Large intestine (tissue), 3 donors: ENCODE results near the gene MMP23B. TPM values are rescaled to one million over a fixed set of nuclear protein-coding genes. Genes with fewer than 3 reads are reported as not detected.
A peak's percentile ranks its signal among the peaks of the same experiment; 100 is the strongest.

Experiments used
- DNase-seq, 2 donors: peaks; one replicate each; pipeline versions ENCODE4 v3.0.0 to v3.0.0-alpha.2; 2013
- H3K27ac ChIP-seq: one replicate; pipeline ENCODE4 v1.5.1; 2013; ENCODE audit warnings: low read length
- H3K27me3 ChIP-seq: 2 replicates; pipeline ENCODE4 v1.6.1; 2013; ENCODE audit warnings: low read length; ENCODE audit not compliant: control insufficient read depth, insufficient read depth
- H3K36me3 ChIP-seq: 2 replicates; pipeline ENCODE4 v1.6.1; 2013; ENCODE audit warnings: low read length; ENCODE audit not compliant: control insufficient read depth, insufficient read depth
- H3K4me1 ChIP-seq: one replicate; pipeline ENCODE4 v1.6.1; 2013; ENCODE audit warnings: low read length; ENCODE audit not compliant: control insufficient read depth, insufficient read depth
- H3K4me3 ChIP-seq: one replicate; pipeline ENCODE4 v1.5.1; 2013; ENCODE audit warnings: low read length
- H3K9me3 ChIP-seq: one replicate; pipeline ENCODE4 v1.6.1; 2013; ENCODE audit warnings: mild to moderate bottlenecking, low read depth, low read length, moderate library complexity; ENCODE audit not compliant: control insufficient read depth
- WGBS: methylation state at CpG from one replicate; pipeline ENCODE4 v1.1.5; 2013; ENCODE audit warnings: low lambda C conversion rate; ENCODE audit not compliant: insufficient coverage; 5-methylcytosine and 5-hydroxymethylcytosine counted together
- polyA plus RNA-seq: library from polyadenylated mRNA; unstranded; fragments of 120-200 nt; gene quantifications from one replicate; pipeline ENCODE4 v1.2.1, GENCODE V29; 2013

MMP23B gene
- polyA plus RNA-seq, 1 donor: 10.7 TPM

DNA sequence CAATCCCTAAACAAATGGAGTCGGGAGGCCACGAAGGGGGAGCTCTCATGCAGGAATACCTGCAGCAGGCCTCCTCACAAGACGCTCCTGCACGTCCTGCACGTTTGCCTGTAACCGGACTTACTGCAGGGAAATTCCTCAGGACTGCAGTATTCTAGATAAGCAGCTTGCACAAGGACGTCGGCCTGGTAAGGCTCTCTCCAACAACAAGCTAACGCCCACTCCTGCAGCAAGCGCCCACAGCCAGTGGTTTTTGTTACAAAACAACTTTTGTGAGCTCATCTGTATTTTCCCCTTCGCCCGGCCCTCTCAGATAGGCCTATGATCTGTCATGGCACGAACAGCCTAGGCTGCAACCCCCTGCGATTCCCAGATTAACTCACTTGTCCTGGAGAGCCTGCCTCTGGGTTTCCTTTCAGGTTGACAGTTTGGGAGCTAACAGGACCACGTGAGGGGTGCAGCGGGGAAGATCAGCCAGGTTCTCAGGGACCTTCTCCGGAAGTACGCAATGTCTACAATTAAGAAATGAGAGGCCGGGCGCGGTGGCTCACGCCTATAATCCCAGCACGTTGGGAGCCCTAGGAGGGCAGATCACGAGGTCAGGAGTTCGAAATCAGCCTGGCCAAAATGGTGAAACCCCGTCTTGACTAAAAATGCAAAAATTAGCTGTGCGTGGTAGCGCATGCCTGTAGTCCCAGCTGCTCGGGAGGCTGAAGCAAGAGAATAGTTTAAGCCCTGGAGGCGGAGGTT lies 17.6 kb upstream of the MMP23B start:
- 0% methylated on average over 2 of the region's 30 CpGs for WGBS
- Histone ChIP-seq H3K9me3 (no peaks in the 10 kb centered on the region), H3K27ac (peak overlapping the region; percentile 100), H3K4me3 (peak overlapping the region; percentile 100), H3K4me1 (peaks cover 10% of the 10 kb centered on the region), H3K36me3 (peaks cover 14% of the 10 kb centered on the region), H3K27me3 (no peaks in the 10 kb centered on the region)
- peak; percentile 91 to 92 for DNase-seq

DNA sequence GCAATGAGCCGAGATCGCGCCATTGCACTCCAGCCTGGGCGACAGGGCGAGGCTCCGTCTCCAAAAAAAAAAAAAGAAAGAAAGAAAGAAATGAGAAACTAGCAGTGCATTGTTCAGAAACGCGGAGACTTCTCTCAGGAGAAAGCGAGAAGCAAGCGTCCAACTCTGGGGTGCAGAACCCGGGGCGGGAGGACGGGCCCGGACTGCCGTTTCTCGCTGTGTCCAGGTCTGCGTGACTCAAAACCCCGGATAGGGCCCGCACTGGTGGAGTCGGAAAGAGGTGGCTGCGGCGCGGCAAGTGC lies 17.1 kb upstream of the MMP23B start:
- Histone ChIP-seq H3K9me3 (no peaks in the 10 kb centered on the region), H3K27ac (peak overlapping the region; percentile 100), H3K4me1 (peaks cover 10% of the 10 kb centered on the region), H3K27me3 (no peaks in the 10 kb centered on the region), H3K36me3 (peaks cover 14% of the 10 kb centered on the region), H3K4me3 (peak overlapping the region; percentile 100)
- no peak for DNase-seq
- WGBS: no CpG with 5 or more reads among the region's 23 CpGs

DNA sequence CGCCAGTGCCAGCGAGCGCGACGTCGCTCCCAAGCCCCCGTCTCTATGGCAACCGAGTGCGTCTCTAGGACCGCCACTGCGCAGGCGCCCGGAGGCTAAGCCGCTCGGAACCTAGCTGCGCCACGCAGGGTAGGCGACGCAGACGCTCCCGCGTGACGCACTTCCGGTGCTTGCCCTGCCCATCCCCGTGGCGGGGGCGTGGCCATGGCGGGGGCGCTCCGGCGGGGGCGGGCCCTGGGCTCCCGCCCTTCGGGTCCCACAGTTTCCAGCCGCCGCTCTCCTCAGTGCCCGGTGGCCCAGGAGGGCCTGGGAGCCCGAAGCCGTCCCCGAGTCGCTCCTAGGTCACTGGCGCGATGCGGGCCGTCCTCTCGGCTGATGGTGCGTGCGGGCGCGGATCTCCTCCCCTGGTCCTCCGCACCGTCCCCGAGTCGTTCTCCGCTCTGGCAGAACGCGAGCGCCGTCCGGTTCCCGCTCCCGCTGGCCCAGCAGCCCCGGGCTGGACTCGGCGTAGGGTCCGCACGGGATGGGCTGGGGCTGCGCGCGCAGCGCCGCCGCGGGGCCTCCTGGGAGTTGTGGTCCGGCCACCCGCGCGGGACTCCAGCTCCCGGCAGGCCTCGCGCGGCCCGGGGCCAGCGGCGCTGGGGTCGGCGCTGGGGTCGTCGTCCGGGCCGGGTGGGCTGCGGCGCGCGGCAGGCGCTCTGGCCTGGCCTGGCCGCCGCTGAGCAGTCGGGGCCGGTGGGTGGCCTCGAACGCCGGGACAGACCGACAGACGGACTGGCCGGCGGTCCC lies 16.5 kb upstream of the MMP23B start, which contains the start of gene MIB2:
Gene MIB2 (plus strand): TSS at position 245 of the 789 bp plus-strand sequence. CDS start 7,953 bp downstream, outside the sequence.
- Histone ChIP-seq H3K4me1 (peaks cover 10% of the 10 kb centered on the region), H3K27me3 (no peaks in the 10 kb centered on the region), H3K27ac (peak within 1 kb of the TSS; percentile 100), H3K4me3 (peak within 1 kb of the TSS; percentile 100), H3K36me3 (peaks cover 14% of the 10 kb centered on the region), H3K9me3 (no peaks in the 10 kb centered on the region)
- no CpG with 5 or more reads among the region's 107 CpGs for WGBS
- DNase-seq: peak; percentile 95 to 98

DNA sequence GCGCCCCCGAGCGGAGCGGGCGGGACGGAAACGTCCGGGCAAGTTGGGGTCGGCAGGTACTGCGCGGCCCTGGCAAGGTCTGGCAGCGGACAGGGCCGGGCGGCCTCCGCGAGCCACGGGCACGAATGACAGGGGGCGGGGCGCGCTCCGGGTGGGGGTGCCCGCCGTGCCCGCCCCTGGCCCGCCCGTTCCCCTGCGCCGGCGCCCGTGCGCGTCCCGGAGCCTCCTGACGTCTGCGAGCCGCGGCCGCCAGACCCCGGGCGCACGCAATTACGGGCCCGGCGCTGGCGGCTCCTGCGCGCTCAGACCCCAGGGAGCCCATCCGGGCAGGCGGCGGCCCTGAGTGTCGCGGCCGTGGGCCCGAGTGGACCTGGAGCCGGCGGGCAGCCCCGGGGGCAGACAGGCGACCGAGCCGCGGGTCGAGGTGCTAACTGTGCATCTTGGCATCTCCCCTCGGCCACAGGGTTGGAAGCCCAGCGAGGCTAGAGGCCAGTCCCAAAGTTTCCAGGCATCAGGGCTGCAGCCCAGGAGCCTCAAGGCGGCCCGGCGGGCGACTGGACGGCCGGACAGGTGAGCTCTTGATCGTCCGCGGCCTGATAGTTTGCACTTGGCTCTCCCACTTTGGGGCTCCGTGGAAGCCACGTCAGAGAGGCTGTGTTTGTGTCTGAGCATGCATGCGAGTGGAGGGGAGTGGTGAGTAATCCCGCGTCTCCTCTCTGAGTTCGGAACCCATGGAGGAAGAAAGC lies 15.8 kb upstream of the MMP23B start:
- Histone ChIP-seq H3K9me3 (no peaks in the 10 kb centered on the region), H3K4me1 (peaks cover 10% of the 10 kb centered on the region), H3K4me3 (peak overlapping the region; percentile 100), H3K36me3 (peaks cover 14% of the 10 kb centered on the region), H3K27me3 (no peaks in the 10 kb centered on the region), H3K27ac (no peak overlapping the region)
- no CpG with 5 or more reads among the region's 80 CpGs for WGBS
- no peak for DNase-seq

DNA sequence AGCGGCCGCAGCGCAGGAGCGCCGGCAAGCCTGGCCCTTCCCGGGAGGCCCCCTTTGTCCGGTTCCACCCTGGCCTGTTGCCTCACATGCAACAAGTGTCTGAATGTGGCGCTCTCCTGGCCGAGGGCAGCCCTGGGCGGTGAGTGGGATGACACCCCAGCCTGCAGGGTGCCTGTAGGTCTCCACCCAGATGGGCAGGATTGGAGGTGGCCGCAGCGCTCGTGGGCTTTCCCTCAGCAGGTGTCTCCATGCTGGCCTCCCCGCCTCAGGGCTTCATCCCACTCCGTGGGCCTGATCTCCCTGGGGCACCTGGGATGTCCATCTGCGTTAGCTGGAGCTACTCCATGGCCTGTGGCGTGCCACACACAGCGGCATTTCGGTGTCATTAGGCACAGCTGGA lies 15.1 kb upstream of the MMP23B start:
- DNase-seq: no peak
- WGBS: no CpG with 5 or more reads among the region's 19 CpGs
- peaks cover 14% of the 10 kb centered on the region for H3K36me3 ChIP-seq
- H3K27me3 ChIP-seq: no peaks in the 10 kb centered on the region
- H3K4me3 ChIP-seq: peak overlapping the region; percentile 58
- no peak overlapping the region for H3K27ac ChIP-seq
- H3K4me1 ChIP-seq: peaks cover 10% of the 10 kb centered on the region
- H3K9me3 ChIP-seq: no peaks in the 10 kb centered on the region

DNA sequence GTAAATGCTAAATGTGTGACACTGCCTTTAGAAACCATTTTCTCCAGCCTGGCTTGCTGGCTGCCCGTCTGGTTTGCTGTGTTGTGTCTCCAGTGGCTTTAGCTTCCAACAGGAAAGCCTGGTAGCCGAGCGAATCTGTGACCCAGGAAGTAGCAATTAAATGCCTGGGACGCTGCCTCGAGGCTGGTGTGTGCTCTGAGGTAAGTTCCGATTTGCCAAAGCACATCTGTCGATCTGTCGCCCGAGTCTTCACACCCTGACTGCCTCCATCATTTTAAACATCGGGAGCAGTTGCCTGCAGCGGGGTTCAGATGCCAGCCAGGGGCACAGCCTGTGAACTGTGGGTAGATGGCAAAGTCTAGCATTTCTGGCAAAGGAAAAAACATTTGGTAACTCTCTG lies 14.5 kb upstream of the MMP23B start:
- Histone ChIP-seq H3K4me3 (no peak overlapping the region), H3K4me1 (peaks cover 10% of the 10 kb centered on the region), H3K27ac (no peak overlapping the region), H3K27me3 (no peaks in the 10 kb centered on the region), H3K9me3 (no peaks in the 10 kb centered on the region), H3K36me3 (peaks cover 14% of the 10 kb centered on the region)
- DNase-seq: no peak
- no CpG with 5 or more reads among the region's 11 CpGs for WGBS

DNA sequence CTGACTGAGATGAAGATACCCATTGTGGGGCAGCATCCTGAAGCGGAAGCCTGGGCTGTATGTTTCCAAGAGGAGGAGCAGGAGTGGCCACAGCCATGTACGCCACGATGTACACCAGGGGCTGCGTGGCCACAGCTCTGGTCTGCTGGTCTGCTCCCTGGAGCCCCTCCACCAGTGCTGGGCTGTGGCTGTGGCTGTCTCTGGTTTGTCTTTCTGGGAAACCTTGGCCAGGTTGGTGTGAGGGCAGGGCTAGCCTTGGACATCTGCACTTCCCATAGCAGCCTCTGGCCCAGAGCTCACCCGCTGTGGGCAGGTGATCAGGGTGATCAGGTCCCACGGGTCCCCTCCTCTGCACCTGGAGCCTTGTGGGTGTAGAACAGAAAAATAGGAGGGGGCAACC lies 14.0 kb upstream of the MMP23B start:
- Histone ChIP-seq H3K9me3 (no peaks in the 10 kb centered on the region), H3K27ac (no peak overlapping the region), H3K4me1 (peaks cover 10% of the 10 kb centered on the region), H3K4me3 (no peak overlapping the region), H3K36me3 (peaks cover 14% of the 10 kb centered on the region), H3K27me3 (no peaks in the 10 kb centered on the region)
- DNase-seq: no peak
- WGBS: no CpG with 5 or more reads among the region's 6 CpGs

DNA sequence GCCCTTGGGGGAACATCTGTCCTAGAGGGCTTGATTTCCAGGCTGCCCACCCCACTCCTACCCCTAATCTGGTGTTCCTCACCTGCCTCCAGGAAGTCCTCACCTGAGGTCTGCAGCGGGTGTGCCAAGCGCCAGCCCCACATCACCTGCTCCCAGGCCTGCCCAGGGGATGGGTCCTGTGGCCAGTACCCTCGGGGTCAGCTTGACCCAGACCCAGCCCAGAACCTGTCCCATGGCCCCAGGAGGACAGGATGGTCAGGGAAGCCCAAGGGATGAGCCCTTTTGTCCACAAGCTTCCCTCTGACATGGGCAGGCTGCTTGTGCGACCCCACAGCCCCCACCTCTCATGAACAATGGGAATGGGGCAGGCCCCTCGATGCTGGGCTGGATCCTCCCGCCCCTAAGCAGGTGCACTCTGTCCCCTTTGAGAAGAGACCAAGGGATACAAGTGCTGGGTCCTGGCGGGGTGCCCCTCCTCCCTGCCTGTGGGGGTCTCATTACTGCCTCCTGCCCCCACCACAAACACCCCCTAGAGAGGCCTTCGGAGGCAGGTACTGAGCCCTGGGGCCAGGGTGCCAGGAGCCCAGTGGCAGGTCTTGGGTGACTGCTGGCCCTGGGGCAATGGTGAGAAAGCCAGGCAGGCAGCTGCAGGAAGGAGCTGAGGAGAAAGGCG lies 13.4 kb upstream of the MMP23B start:
- H3K4me3 ChIP-seq: no peak overlapping the region
- H3K9me3 ChIP-seq: no peaks in the 10 kb centered on the region
- peaks cover 8% of the 10 kb centered on the region for H3K4me1 ChIP-seq
- no peaks in the 10 kb centered on the region for H3K27me3 ChIP-seq
- no CpG with 5 or more reads among the region's 9 CpGs for WGBS
- DNase-seq: no peak
- H3K27ac ChIP-seq: no peak overlapping the region
- H3K36me3 ChIP-seq: peaks cover 14% of the 10 kb centered on the region

DNA sequence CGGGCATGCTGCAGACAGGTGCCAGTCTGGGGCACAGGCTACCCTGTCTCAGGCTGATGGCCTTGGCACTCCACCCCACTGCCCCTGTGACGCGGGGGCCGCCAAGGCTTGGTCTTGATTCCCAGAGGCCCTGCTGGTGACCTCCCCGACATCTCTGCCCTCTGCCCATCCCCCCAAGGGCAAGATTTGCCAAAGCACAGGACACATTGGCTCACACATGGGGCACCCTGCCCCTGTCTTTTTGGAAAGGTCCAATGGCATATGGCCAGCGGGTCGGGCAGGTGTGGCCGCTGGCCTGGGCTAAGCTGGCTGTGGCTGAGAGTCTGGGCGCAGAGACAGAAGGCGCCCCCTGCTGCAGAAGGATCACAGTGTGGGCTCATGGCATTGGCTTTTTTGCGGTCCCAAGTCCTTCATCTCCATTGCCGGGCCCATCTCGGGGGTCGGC lies 12.0 kb upstream of the MMP23B start:
- no peak overlapping the region for H3K4me3 ChIP-seq
- H3K4me1 ChIP-seq: peaks cover 5% of the 10 kb centered on the region

More for the DNA sequence above, 12.0 kb upstream of the MMP23B start:
- WGBS: no CpG with 5 or more reads among the region's 14 CpGs
- H3K27me3 ChIP-seq: no peaks in the 10 kb centered on the region
- H3K36me3 ChIP-seq: peaks cover 20% of the 10 kb centered on the region
- no peak overlapping the region for H3K27ac ChIP-seq
- H3K9me3 ChIP-seq: no peaks in the 10 kb centered on the region
- no peak for DNase-seq
